Measurements from ENCODE around the gene OLAH.

DNA sequence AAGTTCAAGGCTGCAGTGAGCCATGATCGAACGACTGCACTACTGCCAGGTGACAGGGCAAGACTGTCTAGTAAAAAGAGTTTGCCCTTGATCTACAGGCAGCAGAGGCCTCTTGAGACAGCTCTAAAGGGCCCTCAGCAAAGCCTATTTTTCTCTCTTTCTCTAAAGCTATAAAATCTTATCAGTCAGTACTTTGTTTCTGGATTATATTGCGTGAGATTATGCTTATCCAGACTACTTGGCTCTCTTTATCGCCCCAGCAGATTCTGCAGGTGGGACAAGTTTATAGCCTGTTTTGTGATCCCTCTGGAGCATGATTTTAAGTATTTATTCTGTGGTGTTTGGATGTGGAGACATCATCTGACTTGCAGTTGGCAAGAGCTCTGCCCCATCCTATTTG lies 56.1 kb downstream of the OLAH start:
- TF ChIP-seq, protein P1, sequence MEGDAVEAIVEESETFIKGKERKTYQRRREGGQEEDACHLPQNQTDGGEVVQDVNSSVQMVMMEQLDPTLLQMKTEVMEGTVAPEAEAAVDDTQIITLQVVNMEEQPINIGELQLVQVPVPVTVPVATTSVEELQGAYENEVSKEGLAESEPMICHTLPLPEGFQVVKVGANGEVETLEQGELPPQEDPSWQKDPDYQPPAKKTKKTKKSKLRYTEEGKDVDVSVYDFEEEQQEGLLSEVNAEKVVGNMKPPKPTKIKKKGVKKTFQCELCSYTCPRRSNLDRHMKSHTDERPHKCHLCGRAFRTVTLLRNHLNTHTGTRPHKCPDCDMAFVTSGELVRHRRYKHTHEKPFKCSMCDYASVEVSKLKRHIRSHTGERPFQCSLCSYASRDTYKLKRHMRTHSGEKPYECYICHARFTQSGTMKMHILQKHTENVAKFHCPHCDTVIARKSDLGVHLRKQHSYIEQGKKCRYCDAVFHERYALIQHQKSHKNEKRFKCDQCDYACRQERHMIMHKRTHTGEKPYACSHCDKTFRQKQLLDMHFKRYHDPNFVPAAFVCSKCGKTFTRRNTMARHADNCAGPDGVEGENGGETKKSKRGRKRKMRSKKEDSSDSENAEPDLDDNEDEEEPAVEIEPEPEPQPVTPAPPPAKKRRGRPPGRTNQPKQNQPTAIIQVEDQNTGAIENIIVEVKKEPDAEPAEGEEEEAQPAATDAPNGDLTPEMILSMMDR (IDR thresholded peaks at IDR 0.05), result no peak
- no peak for TF ChIP-seq POLR2A (IDR thresholded peaks at IDR 0.05)
